Esophagus (tissue), 2 donors: Measurements from ENCODE around the gene SDC3. TPM values are rescaled to one million over a fixed set of nuclear protein-coding genes. Genes with fewer than 3 reads are reported as not detected.
A peak's percentile ranks its signal among the peaks of the same experiment; 100 is the strongest.
"Not testable (repeated sequence)": the region's sequence is repeated elsewhere in the genome, so short reads cannot be mapped to it uniquely, and the experiment has no call there.

ENCODE experiments used
- H3K27ac ChIP-seq, 2 donors: one replicate each; pipeline ENCODE4 v1.5.1; 2013; ENCODE audit warnings: low read depth in 2 of 2, mild to moderate bottlenecking in 2 of 2, inconsistent platforms in 1 of 2, low read length in 1 of 2, moderate library complexity in 1 of 2
- H3K27me3 ChIP-seq, 2 donors: one replicate each; pipeline ENCODE4 v1.6.1; 2013; ENCODE audit warnings: low read length in 2 of 2, control low read depth in 1 of 2, mild to moderate bottlenecking in 1 of 2; ENCODE audit not compliant: insufficient read depth in 2 of 2, control insufficient read depth in 1 of 2
- H3K36me3 ChIP-seq, 2 donors: one replicate each; pipeline ENCODE4 v1.6.1; 2013; ENCODE audit warnings: low read length in 1 of 2; ENCODE audit not compliant: control insufficient read depth in 2 of 2, insufficient read depth in 2 of 2
- H3K4me1 ChIP-seq, 2 donors: one replicate each; pipeline ENCODE4 v1.6.1; 2013; ENCODE audit warnings: low read length in 1 of 2; ENCODE audit not compliant: control insufficient read depth in 2 of 2, insufficient read depth in 2 of 2
- H3K4me3 ChIP-seq, 2 donors: one replicate each; pipeline ENCODE4 v1.5.1; 2013; ENCODE audit warnings: low read length in 2 of 2, mild to moderate bottlenecking in 2 of 2, low read depth in 1 of 2, moderate library complexity in 1 of 2
- H3K9me3 ChIP-seq, 2 donors: one replicate each; pipeline ENCODE4 v1.6.1; 2013; ENCODE audit warnings: mild to moderate bottlenecking in 2 of 2, low read depth in 1 of 2, low read length in 1 of 2, moderate library complexity in 1 of 2; ENCODE audit not compliant: control insufficient read depth in 2 of 2, insufficient read depth in 1 of 2
- WGBS, 2 donors: extraction: QIAGEN DNeasy Blood & Tissue Kit; methylation state at CpG; one replicate each; pipeline ENCODE4 v1.1.7; 2013; 5-methylcytosine and 5-hydroxymethylcytosine counted together
- polyA plus RNA-seq, 2 donors: library from polyadenylated mRNA; stranded (reverse); fragments of 200-250 nt; gene quantifications; one replicate each; pipeline ENCODE4 v1.2.3, GENCODE V29; 2013
- donor health status: healthy with polysubstance abuse.
- donor health status: Bipolar disorder and iron deficiency.

Gene SDC3, protein sequence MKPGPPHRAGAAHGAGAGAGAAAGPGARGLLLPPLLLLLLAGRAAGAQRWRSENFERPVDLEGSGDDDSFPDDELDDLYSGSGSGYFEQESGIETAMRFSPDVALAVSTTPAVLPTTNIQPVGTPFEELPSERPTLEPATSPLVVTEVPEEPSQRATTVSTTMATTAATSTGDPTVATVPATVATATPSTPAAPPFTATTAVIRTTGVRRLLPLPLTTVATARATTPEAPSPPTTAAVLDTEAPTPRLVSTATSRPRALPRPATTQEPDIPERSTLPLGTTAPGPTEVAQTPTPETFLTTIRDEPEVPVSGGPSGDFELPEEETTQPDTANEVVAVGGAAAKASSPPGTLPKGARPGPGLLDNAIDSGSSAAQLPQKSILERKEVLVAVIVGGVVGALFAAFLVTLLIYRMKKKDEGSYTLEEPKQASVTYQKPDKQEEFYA
- 1 to 10 TPM; 4.3 to 4.8 TPM for polyA plus RNA-seq

- Histone ChIP-seq H3K4me3 (peak within 1 kb of the TSS; percentile 41 to 62), H3K27me3 (no peaks in the 10 kb centered on the region), H3K4me1 (peaks cover 6 to 16% of the 10 kb centered on the region in 2 donors), H3K36me3 (no peaks in the 10 kb centered on the region), H3K27ac (peak within 1 kb of the TSS in 1 of 2 donors; percentile 28), H3K9me3 (no peaks in the 10 kb centered on the region)
- WGBS, 2 donors, result 2 to 3% methylated on average over 42 to 67 of the region's 68 CpGs
Observed at GRCh38 chr1:30908696-30909364, at the start of gene SDC3. TSS of gene SDC3 (minus strand) at chr1:30908758. CDS start at chr1:30908586, 172 bp downstream.

DNA sequence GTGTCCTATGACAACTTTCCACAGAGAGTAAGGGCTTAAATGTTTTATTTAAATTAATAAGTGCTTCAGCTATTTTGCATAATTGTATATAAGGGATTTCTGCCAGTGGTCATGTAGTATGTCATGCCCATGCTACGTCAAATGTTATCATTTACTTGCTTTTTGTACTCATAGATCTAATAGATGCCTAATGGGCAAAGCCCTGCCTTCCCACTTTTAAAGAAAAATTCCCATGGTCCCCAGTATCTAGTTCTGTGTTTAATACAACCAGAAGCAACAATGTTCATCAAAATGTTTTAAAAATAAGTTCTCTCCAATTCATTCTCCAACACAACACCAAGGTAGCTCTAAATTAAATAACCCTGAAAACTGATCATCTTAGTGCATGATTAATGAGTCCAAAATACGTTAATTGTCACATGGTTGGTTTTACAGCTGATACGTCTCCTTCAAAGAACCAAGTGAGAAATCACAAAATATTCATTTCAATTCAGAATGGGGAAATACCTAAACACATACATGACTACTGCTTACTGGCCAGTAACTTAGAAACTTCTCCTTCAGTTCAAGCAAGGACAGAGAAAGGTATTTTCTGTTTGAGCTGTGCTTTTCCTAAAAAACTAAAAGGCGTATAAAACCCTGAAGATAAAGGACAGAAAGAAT lies 49.1 kb upstream of the SDC3 start:
- Histone ChIP-seq H3K27ac (no peak overlapping the region), H3K9me3 (no peaks in the 10 kb centered on the region), H3K36me3 (peaks cover 5 to 9% of the 10 kb centered on the region in 2 donors), H3K27me3 (no peaks in the 10 kb centered on the region), H3K4me1 (no peaks in the 10 kb centered on the region), H3K4me3 (no peak overlapping the region)
- 78 to 83% methylated on average over 4 of the region's 4 CpGs for WGBS, 2 donors

DNA sequence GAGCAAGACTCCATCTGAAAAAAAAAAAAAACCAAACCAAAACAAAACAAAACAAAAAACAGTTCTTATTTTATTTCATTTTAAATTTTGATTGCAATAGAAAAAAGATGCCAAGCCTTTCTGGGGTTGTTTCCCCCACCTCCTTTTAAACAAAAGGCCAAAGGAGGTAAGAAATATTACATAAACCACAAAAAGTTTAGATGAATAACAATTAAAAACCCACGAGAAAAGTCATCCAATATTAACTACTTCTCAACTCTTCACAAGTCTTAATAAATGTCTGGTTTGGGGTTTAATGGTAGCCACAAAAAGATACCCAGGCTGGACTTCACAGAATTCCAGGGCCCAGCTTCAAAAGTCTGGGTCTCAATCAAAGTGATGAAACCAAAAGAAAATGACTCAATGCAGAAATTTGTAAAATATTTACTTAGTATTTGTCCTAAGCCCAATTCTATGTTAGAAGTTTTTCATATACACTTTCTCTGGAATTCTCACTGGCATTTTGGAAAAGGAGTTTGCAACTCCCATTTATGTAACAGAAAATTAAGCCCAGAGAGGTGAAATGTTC lies 47.0 kb upstream of the SDC3 start:
- WGBS, 2 donors, result 30 to 41% methylated on average over 1 of the region's 1 CpG
- no peaks in the 10 kb centered on the region for H3K27me3 ChIP-seq
- H3K9me3 ChIP-seq, result no peaks in the 10 kb centered on the region
- no peaks in the 10 kb centered on the region for H3K4me1 ChIP-seq
- H3K27ac ChIP-seq, result no peak overlapping the region
- no peak overlapping the region for H3K4me3 ChIP-seq
- H3K36me3 ChIP-seq, result peaks cover 9 to 12% of the 10 kb centered on the region in 2 donors

DNA sequence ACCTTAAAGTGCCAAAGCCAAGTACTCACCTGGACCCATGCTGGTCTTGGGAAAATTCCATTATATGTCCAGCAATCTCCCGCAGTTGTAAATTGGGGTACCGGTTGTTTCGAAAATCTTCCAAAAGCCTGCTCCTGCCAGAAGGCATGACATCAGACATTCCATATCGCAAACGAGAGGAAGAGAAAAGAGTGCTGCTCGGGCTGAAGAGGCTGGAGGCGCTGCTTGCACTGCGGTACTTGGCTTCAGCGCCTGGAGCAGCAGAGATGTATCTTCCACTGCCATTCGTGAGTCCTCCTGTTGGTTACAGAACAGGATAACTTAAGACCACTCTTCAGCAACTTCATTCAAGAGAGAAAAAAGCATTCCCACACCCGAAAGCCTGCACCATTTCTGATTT lies 45.1 kb upstream of the SDC3 start:
- no peaks in the 10 kb centered on the region for H3K9me3 ChIP-seq
- no peak overlapping the region for H3K4me3 ChIP-seq
- H3K36me3 ChIP-seq, result peaks cover 9 to 14% of the 10 kb centered on the region in 2 donors
- no peaks in the 10 kb centered on the region for H3K27me3 ChIP-seq
- H3K27ac ChIP-seq, result no peak overlapping the region
- H3K4me1 ChIP-seq, result no peaks in the 10 kb centered on the region
- WGBS, 2 donors, result 92% methylated on average over 11 of the region's 11 CpGs

DNA sequence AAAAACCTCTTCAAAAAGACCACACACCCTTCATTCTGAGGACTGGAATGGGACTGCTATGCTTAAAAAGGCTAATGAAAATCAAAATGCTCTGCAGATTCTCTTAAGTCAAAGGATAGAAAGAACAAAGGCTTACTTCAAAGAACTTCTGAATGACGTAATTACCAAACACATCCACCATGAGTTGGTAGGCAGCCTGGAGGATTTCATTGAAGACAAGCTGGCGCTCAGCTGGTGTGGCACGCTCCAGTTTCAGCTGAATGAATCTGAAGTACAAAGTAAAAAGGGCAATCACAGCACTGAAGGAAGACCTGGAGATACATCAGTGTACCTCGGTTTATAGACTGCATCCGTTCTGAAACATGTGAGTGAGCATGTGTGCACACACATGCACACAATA lies 43.5 kb upstream of the SDC3 start:
- Histone ChIP-seq H3K9me3 (no peaks in the 10 kb centered on the region), H3K36me3 (peaks cover 13 to 17% of the 10 kb centered on the region in 2 donors), H3K27me3 (no peaks in the 10 kb centered on the region), H3K27ac (no peak overlapping the region), H3K4me1 (no peaks in the 10 kb centered on the region), H3K4me3 (no peak overlapping the region)
- 83 to 88% methylated on average over 5 of the region's 5 CpGs for WGBS, 2 donors

DNA sequence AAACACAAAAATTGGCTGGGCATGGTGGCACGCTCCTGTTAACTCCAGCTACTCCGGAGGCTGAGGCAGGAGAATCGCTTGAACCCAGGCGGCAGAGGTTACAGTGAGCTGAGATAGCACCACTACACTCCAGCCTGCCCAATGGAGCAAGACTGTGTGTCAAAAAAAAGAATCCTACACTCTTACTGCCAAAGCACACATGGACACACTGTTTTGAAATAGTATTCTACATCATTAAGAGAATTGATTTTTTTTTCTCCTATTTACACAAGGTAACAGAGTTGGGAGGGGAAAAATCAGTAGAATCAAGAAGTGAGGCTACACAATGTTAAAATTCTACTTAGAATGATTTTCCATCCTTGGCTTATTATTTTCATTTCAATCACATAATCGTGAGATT lies 42.1 kb upstream of the SDC3 start:
- 93 to 95% methylated on average over 5 of the region's 5 CpGs for WGBS, 2 donors
- no peaks in the 10 kb centered on the region for H3K9me3 ChIP-seq
- no peaks in the 10 kb centered on the region for H3K27me3 ChIP-seq
- peaks cover 14 to 17% of the 10 kb centered on the region in 2 donors for H3K36me3 ChIP-seq
- H3K4me1 ChIP-seq, result no peaks in the 10 kb centered on the region
- H3K4me3 ChIP-seq, result no peak overlapping the region
- no peak overlapping the region for H3K27ac ChIP-seq

DNA sequence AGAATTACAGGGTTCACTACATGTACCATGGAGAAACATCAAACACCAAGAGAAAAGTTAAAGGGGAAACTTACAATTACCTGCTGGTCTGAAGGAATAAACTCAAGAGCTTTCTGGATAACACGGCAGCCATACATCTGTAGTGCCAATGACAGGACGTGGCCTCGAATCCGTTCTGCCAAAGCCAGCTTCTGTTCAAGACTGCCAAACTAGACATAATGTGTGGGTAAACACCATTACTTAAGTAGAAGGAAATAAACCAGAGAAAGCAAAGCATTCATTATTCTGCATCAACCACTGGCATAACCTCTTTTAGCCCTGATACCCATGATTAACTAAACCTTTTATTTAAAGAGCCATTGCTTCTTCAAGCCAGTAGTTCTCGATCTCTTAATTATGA lies 41.5 kb upstream of the SDC3 start:
- Histone ChIP-seq H3K4me3 (no peak overlapping the region), H3K27ac (no peak overlapping the region), H3K36me3 (peaks cover 14 to 21% of the 10 kb centered on the region in 2 donors), H3K4me1 (no peaks in the 10 kb centered on the region), H3K9me3 (no peaks in the 10 kb centered on the region), H3K27me3 (no peaks in the 10 kb centered on the region)
- 84 to 87% methylated on average over 5 of the region's 5 CpGs for WGBS, 2 donors

DNA sequence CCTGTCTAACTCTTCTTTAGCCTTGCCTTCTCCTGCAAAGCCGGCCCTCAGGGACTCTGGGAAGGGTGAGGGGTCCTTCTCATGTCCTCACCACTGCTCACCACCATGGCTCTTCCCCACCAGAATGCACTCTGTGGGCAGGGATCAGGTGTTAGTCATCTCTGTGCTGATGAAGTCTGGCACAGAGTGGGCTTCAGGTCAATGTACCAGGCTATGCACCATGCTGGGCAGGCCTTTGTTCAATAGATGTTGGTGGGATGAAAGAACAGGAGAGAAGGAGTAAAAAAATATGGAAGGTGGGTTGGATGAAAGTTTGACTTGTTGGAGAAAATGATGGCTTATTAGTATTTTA lies 40.9 kb upstream of the SDC3 start:
- not testable (repeated sequence) for H3K27ac ChIP-seq, H3K27me3 ChIP-seq, H3K9me3 ChIP-seq, H3K4me3 ChIP-seq, H3K4me1 ChIP-seq
- WGBS, 2 donors, result no CpG with 5 or more reads among the region's 1 CpG
- peaks cover 14 to 25% of the 10 kb centered on the region in 2 donors for H3K36me3 ChIP-seq

GRCh38 chr1:30948813-30949486 lies 40.4 kb upstream of the SDC3 start:
- H3K4me3 ChIP-seq, H3K27me3 ChIP-seq, H3K9me3 ChIP-seq, H3K4me1 ChIP-seq, H3K27ac ChIP-seq: not testable (repeated sequence)
- WGBS, 2 donors, result 83 to 88% methylated on average over 1 of the region's 5 CpGs
- H3K36me3 ChIP-seq, result peaks cover 14 to 24% of the 10 kb centered on the region in 2 donors
